Measurements from ENCODE around the gene HERC2. TPM values are rescaled to one million over a fixed set of nuclear protein-coding genes. Genes with fewer than 3 reads are reported as not detected.
"Not testable (repeated sequence)": the region's sequence is repeated elsewhere in the genome, so short reads cannot be mapped to it uniquely, and the experiment has no call there.

The HERC2 gene
- polyA plus RNA-seq, 6 donors from 2014 or later, result 2.4 to 16.9 (median 9.7) TPM

DNA sequence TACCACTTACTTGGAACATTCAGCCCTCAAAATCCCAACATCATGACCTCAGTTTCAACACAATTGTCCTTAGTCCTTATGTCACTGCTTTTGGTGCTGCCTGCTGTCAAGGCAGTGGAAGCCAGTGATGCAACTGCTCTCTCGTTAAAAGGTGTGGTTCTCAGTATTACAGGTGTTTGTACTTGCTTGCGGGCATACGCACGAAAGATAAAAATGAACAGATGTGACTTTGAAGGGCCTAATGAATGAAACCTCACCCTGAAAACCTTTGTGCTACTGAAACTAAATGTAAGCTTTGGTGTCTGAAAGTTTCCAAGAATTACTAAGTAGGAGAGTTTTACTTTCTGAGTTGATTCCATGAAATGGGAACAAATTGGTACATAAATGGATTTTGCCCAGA is 25.2 kb downstream of the HERC2 start:
- not testable (repeated sequence) for H3K27ac Mint-ChIP-seq; ATAC-seq (ENCODE audit: low read depth in 2 of 2); H3K9me3 Mint-ChIP-seq; H3K4me3 Mint-ChIP-seq; DNase-seq; H3K36me3 Mint-ChIP-seq; H3K27me3 Mint-ChIP-seq; H3K4me1 Mint-ChIP-seq

DNA sequence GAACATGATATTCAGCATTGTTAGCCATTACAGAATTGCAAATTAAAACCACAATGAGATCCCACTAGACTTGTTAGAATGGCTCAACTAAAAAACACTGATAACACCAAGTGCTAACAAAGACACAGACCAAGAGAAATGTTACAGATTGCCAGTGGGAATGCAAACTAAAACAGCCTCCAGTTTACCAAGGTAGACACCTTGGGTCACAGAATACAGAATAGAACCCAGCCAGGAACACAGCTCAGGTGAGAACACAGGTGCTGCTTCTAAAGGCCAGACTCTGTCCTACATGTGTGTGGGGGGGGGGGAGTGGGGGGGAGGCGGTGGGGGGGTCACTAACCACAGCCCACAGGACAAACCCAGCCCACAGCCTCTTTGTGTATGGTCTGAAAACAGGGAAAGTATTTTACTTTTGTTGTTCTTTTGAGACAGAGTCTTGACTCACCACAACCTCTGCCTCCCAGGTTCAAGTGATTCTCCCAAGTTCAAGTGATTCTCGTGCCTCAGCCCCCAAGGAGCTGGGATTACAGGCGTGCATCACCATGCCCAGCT is 26.9 kb downstream of the HERC2 start:
- Mint-ChIP-seq H3K9me3 (peaks cover 0 to 11% (median 2%) of the 10 kb centered on the region in 7 donors), H3K36me3 (peaks cover 11 to 16% of the 10 kb centered on the region in 2 donors), H3K27ac (peak overlapping the region in 1 of 6 donors; percentile 29)
- not testable (repeated sequence) for H3K4me1 Mint-ChIP-seq; H3K27me3 Mint-ChIP-seq; ATAC-seq (ENCODE audit: low read depth in 2 of 2); DNase-seq; H3K4me3 Mint-ChIP-seq

DNA sequence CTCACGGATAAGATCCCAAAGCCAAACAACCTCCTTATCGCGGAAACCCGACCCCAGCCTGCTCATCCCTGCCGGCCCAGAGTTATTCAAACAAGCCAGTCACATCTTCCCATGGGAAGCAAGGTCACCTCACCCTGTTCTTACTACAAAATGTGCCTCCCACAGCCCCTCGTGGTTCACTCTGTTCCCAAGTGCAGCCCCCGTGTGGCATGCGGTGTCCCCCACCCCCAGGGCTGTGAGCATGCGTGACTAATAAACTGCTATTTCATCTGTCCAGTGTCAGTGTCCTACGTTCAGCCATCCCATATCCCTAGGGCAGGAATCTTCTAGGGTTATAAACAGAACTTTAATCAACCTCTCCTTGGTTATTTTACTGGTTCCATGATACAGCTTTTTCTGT is 27.4 kb downstream of the HERC2 start:
- Mint-ChIP-seq H3K27ac (peak overlapping the region in 2 of 6 donors; percentile 8 to 57), H3K36me3 (peaks cover 16 to 21% of the 10 kb centered on the region in 2 donors), H3K9me3 (peaks cover 2 to 16% (median 6%) of the 10 kb centered on the region in 7 donors)
- not testable (repeated sequence) for ATAC-seq (ENCODE audit: low read depth in 2 of 2); H3K27me3 Mint-ChIP-seq; H3K4me1 Mint-ChIP-seq; DNase-seq; H3K4me3 Mint-ChIP-seq

DNA sequence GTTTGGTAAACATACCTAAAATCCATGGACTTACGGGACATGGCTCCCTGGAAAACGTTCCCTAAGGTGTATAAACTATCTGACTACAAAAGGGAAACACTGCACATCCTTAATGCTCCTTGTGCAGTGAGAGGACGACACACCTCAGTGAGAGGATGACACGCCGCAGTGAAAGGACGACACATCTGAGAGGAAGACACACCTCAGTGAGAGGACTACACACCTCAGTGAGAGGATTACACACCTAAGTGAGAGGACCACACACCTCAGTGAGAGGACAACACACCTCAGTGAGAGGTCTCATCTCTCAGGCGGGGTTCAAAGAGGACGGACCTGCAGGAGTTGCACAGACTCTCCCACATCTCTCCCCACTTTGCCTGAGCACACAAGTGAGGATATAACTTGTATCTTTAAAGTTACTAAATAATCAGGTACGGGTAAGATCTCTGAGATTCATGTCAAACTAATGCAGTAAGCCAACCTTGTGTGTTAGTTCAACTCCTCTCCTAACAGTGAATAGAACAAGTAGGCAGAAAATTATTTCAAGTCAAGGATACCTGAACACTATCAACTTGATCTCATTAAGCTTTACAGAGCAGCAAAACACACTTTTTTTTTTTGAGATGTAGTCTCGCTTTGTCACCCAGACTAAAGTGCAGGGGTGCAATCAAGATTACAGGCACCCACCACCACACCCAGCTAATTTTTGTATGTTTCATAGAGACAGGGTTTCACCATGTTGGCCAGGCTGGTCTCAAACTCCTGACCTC is 32.1 kb downstream of the HERC2 start:
- Mint-ChIP-seq H3K27me3 (no peaks in the 10 kb centered on the region), H3K4me1 (peaks cover 9 to 26% (median 18%) of the 10 kb centered on the region in 3 donors), H3K27ac (peak overlapping the region; percentile 3 to 88 (median 28)), H3K4me3 (peak overlapping the region in 1 of 8 donors; percentile 61), H3K36me3 (peaks cover 19 to 27% of the 10 kb centered on the region in 2 donors), H3K9me3 (peaks cover 2 to 23% (median 10%) of the 10 kb centered on the region in 7 donors)
- DNase-seq, result no peak
- no peak for ATAC-seq (ENCODE audit: low read depth in 2 of 2)

DNA sequence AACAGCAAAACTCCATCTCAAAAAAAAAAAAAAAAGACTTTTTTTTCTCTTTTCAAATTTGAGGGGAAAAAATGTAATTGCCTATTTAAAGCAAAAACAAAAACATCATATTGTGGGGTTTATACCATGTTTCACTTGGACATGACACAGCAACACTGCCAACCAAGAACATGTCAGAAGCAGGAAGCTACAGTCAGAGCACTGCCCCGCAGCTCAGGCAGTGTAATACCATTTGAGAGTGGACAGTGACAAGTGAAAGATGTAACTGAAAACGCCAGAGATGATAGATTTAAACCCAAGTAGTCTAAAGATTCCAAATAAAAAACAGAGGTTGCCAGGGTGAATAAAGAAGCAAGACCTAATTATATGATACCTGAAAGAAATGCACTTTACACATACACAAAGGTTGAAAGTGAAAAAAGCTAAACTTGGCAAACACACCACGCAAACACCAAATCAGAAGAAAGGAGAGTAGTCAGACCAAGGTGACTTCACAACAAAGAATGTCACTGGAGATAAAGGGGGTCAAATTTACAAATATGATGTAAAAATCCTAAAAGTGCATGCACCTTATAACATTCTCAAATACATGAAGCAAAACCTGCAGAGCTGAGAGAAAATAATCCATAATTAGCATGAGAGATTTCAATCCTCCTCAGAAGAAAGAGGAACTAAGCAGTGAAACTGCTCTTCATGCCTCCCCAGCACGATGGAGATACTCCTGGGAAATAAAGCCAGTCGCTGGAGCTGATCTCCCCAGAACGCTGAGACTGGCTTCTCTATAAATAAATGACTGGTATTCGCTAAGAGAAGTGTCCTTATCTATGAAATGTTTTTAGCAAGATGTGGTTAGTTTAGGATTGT is 32.9 kb downstream of the HERC2 start:
- peak overlapping the region in 6 of 8 donors; percentile 9 to 64 (median 30) for H3K4me3 Mint-ChIP-seq
- not testable (repeated sequence) for H3K27me3 Mint-ChIP-seq, DNase-seq
- H3K4me1 Mint-ChIP-seq, result peaks cover 9 to 29% (median 18%) of the 10 kb centered on the region in 3 donors
- H3K9me3 Mint-ChIP-seq, result peaks cover 2 to 23% (median 10%) of the 10 kb centered on the region in 7 donors
- peak; percentile 66 to 67 for ATAC-seq (ENCODE audit: low read depth in 2 of 2)
- H3K27ac Mint-ChIP-seq, result peak overlapping the region; percentile 3 to 89 (median 43)
- H3K36me3 Mint-ChIP-seq, result peaks cover 19 to 30% of the 10 kb centered on the region in 2 donors

DNA sequence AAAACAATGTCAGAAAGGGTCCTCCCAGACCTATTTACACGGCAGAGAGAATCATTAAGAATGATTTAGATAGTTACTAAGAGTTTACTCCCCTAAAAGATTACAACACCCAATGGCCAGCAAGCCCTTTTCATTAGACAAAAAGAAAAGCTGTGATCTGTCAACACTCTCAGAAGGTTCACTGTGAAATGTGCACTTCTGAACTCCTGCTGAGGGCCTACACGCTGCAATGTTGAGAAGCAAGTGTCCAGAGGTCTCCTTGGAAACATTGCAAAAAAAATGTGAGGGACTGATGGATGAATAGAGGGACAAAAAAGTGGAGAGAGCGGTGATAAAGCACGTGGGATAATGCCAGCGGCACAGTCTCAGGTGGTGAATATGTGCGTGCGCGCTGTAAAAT is 35.3 kb downstream of the HERC2 start:
- H3K27me3 Mint-ChIP-seq; ATAC-seq (ENCODE audit: low read depth in 2 of 2); H3K4me3 Mint-ChIP-seq; DNase-seq: not testable (repeated sequence)
- Mint-ChIP-seq H3K4me1 (peaks cover 15 to 32% (median 26%) of the 10 kb centered on the region in 3 donors), H3K9me3 (peaks cover 7 to 32% (median 13%) of the 10 kb centered on the region in 7 donors), H3K36me3 (peaks cover 30 to 36% of the 10 kb centered on the region in 2 donors), H3K27ac (peak overlapping the region in 1 of 6 donors; percentile 36)

DNA sequence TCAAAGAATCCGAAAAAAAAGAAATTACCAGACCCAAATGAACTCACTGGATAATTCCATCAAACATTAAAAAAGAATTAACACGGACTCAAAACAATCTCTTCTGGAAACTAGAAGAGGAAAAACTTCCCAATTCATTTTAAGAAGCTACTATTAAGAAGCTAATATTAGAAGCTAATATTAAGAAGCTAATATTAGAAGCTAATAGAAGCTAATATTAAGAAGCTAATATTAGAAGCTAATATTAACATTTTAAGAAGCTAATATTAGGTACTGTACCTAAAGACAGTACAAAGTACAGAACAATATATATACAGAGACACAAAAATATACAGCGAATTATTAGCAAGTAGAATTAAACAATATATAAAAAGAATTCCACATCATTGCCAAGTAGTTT is 35.9 kb downstream of the HERC2 start:
- H3K4me3 Mint-ChIP-seq, result peak overlapping the region in 1 of 8 donors; percentile 15
- peaks cover 32 to 40% of the 10 kb centered on the region in 2 donors for H3K36me3 Mint-ChIP-seq
- H3K4me1 Mint-ChIP-seq, result peaks cover 16 to 32% (median 26%) of the 10 kb centered on the region in 3 donors
- no peak for ATAC-seq (ENCODE audit: low read depth in 2 of 2)
- peaks cover 7 to 31% (median 13%) of the 10 kb centered on the region in 7 donors for H3K9me3 Mint-ChIP-seq
- DNase-seq, result no peak
- no peaks in the 10 kb centered on the region for H3K27me3 Mint-ChIP-seq
- no peak overlapping the region for H3K27ac Mint-ChIP-seq

DNA sequence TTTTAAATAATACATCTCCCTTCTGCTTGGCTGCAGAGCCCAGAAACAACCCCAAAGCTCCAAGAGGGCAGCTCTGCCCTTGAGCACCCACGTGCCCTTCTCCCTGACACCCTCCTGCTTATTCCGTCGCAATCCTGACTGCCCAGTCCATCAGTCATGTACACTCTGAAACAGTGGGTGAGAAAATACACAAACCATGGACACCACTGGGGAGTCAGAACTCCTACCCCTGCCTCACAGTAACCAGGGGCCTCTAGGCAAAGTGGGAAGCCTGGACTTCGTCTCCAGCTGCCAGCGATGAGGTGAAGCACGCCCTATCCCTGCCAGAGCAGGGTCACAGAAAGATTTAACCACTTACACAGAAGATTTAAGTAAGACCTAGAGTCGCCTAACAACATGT is 40.1 kb downstream of the HERC2 start:
- DNase-seq, result no peak
- H3K9me3 Mint-ChIP-seq, result peaks cover 0 to 9% (median 5%) of the 10 kb centered on the region in 7 donors
- H3K27ac Mint-ChIP-seq, result peak overlapping the region in 2 of 6 donors; percentile 58 to 67
- ATAC-seq (ENCODE audit: low read depth in 2 of 2), result no peak
- no peaks in the 10 kb centered on the region for H3K27me3 Mint-ChIP-seq
- peaks cover 7 to 19% (median 10%) of the 10 kb centered on the region in 3 donors for H3K4me1 Mint-ChIP-seq
- peaks cover 21 to 26% of the 10 kb centered on the region in 2 donors for H3K36me3 Mint-ChIP-seq
- no peak overlapping the region for H3K4me3 Mint-ChIP-seq

DNA sequence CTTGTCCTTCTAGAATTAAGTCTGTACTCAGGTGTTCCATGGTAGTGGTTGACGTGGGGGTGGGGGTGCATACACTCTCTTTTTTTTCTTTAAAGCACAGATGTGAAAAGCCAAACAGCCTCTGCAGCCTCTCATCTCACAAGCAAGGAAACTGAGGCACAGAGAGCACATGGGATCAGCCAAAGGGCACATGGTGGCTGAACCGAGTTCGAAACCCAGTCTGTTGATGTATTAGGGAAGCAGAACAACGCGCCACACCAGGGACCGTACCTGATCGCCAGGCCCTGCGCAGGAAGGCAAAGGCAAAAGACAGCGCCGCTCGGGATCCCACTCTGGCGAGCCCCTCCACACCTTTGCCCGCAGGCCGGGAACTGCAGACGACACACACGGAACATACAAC is 47.3 kb downstream of the HERC2 start:
- Mint-ChIP-seq H3K9me3 (no peaks in the 10 kb centered on the region), H3K36me3 (peaks cover 9 to 14% of the 10 kb centered on the region in 2 donors)
- no peak for ATAC-seq (ENCODE audit: low read depth in 2 of 2)

DNA sequence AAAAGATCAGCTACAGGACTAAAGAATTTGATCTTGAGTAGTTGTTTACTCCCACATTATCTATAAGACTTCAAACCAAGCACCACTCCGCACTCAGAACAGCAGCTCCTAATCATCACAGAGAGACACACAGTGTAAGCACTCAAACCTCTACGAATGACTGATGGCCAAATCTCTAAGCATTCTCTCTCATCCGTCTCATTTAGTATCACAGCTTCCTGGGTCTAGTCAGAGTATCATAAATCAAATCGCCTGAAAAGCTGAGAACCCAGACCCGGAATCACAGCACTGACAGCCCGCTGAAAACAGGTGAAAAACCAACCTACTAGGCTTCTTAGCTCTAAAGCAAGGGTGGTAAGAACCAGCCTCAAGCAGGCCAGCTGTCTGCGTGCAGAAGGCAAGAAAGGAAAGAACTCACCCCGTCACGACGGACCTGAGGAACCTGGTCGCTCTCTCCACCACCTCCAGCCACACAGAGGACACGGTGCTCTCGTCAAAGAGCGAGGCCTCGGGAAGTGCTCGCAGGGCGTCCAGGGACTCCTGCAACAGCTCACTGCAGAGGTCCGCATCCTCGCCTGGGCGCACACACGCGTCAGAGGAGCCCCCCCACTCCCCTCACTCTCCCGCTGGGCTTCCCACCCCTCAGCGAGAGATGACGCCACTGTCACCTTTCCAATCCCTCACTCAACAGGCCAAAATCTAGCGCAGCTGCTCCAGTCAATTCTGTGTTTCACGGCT is 47.9 kb downstream of the HERC2 start:
- DNase-seq (no peak), ATAC-seq (ENCODE audit: low read depth in 2 of 2) (no peak)
- Mint-ChIP-seq H3K9me3 (no peaks in the 10 kb centered on the region), H3K36me3 (peaks cover 11 to 20% of the 10 kb centered on the region in 2 donors), H3K27ac (no peak overlapping the region), H3K27me3 (no peaks in the 10 kb centered on the region), H3K4me3 (no peak overlapping the region), H3K4me1 (peaks cover 0 to 4% (median 3%) of the 10 kb centered on the region in 3 donors)

More for the DNA sequence above, 47.3 kb downstream of the HERC2 start:
- Mint-ChIP-seq H3K4me3 (no peak overlapping the region), H3K27me3 (no peaks in the 10 kb centered on the region), H3K4me1 (peaks cover 0 to 4% (median 3%) of the 10 kb centered on the region in 3 donors), H3K27ac (no peak overlapping the region)
- no peak for DNase-seq

DNA sequence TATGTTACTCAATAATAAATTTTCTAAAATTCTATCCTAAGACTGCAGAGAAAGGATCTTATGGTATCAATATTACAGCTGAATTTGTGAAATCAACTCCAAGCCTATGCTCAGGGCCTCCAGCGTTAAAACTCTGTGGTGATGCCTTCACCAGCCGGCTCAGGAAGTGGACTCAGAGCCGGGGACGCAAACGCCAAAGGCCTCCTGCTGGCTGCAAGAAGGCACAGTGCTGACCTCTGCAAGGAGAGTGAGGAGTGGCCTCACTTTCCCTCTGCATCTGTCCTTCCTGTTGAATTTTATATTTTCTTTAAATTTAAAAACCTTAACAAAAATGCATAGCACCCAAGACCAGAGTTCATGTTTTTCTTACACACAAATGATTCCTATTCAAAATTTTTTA is 48.5 kb downstream of the HERC2 start:
- Mint-ChIP-seq H3K36me3 (peaks cover 17% of the 10 kb centered on the region in 2 donors), H3K4me1 (peaks cover 0 to 4% (median 3%) of the 10 kb centered on the region in 3 donors), H3K4me3 (no peak overlapping the region), H3K27me3 (no peaks in the 10 kb centered on the region), H3K9me3 (no peaks in the 10 kb centered on the region), H3K27ac (no peak overlapping the region)
- DNase-seq (no peak), ATAC-seq (ENCODE audit: low read depth in 2 of 2) (no peak)

DNA sequence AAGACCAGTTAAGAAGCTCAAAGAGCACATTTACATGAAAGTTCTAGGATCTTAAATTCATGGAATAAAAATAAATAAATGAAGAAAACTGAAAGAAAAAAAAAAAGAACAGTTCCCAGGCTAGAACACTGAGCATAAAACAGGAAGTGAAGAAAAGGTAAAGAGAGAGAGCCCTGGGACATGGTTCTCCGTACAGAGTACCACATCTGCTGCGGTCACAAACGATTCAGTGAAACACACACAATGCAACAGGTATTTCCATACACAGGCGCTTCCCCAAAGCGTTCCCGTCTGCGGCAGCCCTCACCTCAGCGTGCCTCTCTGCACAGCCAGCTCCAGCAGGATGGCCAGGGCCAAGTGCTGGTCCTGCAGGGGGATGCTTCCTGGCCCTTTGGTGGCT is 49.4 kb downstream of the HERC2 start:
- Mint-ChIP-seq H3K27ac (no peak overlapping the region), H3K27me3 (no peaks in the 10 kb centered on the region), H3K4me3 (no peak overlapping the region), H3K4me1 (peaks cover 0 to 4% (median 3%) of the 10 kb centered on the region in 3 donors), H3K36me3 (peaks cover 22 to 26% of the 10 kb centered on the region in 2 donors), H3K9me3 (no peaks in the 10 kb centered on the region)
- no peak for ATAC-seq (ENCODE audit: low read depth in 2 of 2)
- DNase-seq, result no peak
